Measurements from ENCODE around the gene GPR135. TPM values are rescaled to one million over a fixed set of nuclear protein-coding genes. Genes with fewer than 3 reads are reported as not detected.

GPR135 gene
- total RNA-seq, 1 donor from 2014 or later: 2.1 TPM

GRCh38 chr14:59484639-59485175 lies 19.5 kb upstream of the GPR135 start:
- no peak for DNase-seq
- TF ChIP-seq CTCF (IDR thresholded peaks at IDR 0.05): no peak
- ATAC-seq: peak; percentile 54
- peaks cover 10% of the 10 kb centered on the region for H3K36me3 ChIP-seq
- H3K27ac ChIP-seq: peak overlapping the region; percentile 95
- H3K4me3 ChIP-seq: peak overlapping the region; percentile 92
- no peaks in the 10 kb centered on the region for H3K27me3 ChIP-seq
- H3K4me1 ChIP-seq: peaks cover 42% of the 10 kb centered on the region
- intact Hi-C loops (cut with DNase I): no loop called here
- H3K9me3 ChIP-seq: no peaks in the 10 kb centered on the region

GRCh38 chr14:59483819-59484638 lies 18.8 kb upstream of the GPR135 start, which contains the start of the genes JKAMP and L3HYPDH:
Gene JKAMP, plus strand, starts transcription at chr14:59484517. Its CDS starts 73 bp downstream, at chr14:59484590.
Gene L3HYPDH, minus strand, starts transcription at chr14:59484408. Its CDS starts 92 bp downstream, at chr14:59484316.
- Histone ChIP-seq H3K4me1 (peaks cover 42% of the 10 kb centered on the region), H3K9me3 (no peaks in the 10 kb centered on the region), H3K36me3 (peaks cover 7% of the 10 kb centered on the region), H3K4me3 (peak within 1 kb of the TSS; percentile 92), H3K27me3 (no peaks in the 10 kb centered on the region), H3K27ac (peak within 1 kb of the TSS; percentile 95)
- TF ChIP-seq CTCF (IDR thresholded peaks at IDR 0.05): peak; percentile 73
- intact Hi-C loops (cut with DNase I): no loop called here
- peak; percentile 97 for ATAC-seq
- DNase-seq: peak; percentile 99

GRCh38 chr14:59483363-59483762 lies 18.2 kb upstream of the GPR135 start:
- H3K27ac ChIP-seq: peak overlapping the region; percentile 95
- DNase-seq (no peak), ATAC-seq (no peak)
- TF ChIP-seq CTCF (IDR thresholded peaks at IDR 0.05): no peak
- peaks cover 7% of the 10 kb centered on the region for H3K36me3 ChIP-seq
- intact Hi-C loops (cut with DNase I): no loop called here
- peak overlapping the region; percentile 92 for H3K4me3 ChIP-seq
- H3K27me3 ChIP-seq: no peaks in the 10 kb centered on the region
- peaks cover 42% of the 10 kb centered on the region for H3K4me1 ChIP-seq
- H3K9me3 ChIP-seq: no peaks in the 10 kb centered on the region

GRCh38 chr14:59482541-59483331 lies 17.6 kb upstream of the GPR135 start:
- H3K27me3 ChIP-seq: no peaks in the 10 kb centered on the region
- no peak for DNase-seq
- H3K4me1 ChIP-seq: peaks cover 42% of the 10 kb centered on the region
- no peaks in the 10 kb centered on the region for H3K9me3 ChIP-seq
- H3K36me3 ChIP-seq: peaks cover 7% of the 10 kb centered on the region
- peak overlapping the region; percentile 95 for H3K27ac ChIP-seq
- intact Hi-C loops (cut with DNase I): no loop called here
- peak overlapping the region; percentile 92 for H3K4me3 ChIP-seq
- no peak for ATAC-seq
- no peak for TF ChIP-seq CTCF (IDR thresholded peaks at IDR 0.05)

- no peak for DNase-seq
- H3K27ac ChIP-seq: peak overlapping the region; percentile 95
- peak overlapping the region; percentile 92 for H3K4me3 ChIP-seq
- no peaks in the 10 kb centered on the region for H3K27me3 ChIP-seq
- no peaks in the 10 kb centered on the region for H3K9me3 ChIP-seq
- intact Hi-C loops (cut with DNase I): no loop called here
- TF ChIP-seq CTCF (IDR thresholded peaks at IDR 0.05): no peak
- H3K36me3 ChIP-seq: peaks cover 7% of the 10 kb centered on the region
- ATAC-seq: no peak
- peaks cover 39% of the 10 kb centered on the region for H3K4me1 ChIP-seq
Measured at GRCh38 chr14:59481871-59482540, 16.8 kb upstream of the GPR135 start.
